Measurements from ENCODE around the gene PREX1. TPM values are rescaled to one million over a fixed set of nuclear protein-coding genes. Genes with fewer than 3 reads are reported as not detected.
"Not testable (repeated sequence)": the region's sequence is repeated elsewhere in the genome, so short reads cannot be mapped to it uniquely, and the experiment has no call there.

The PREX1 gene
- polyA plus RNA-seq, 3 donors, result 13.0 to 17.3 (median 14.3) TPM

GRCh38 chr20:48814633-48815032 lies 13.2 kb downstream of the PREX1 start:
- no peak for DNase-seq

GRCh38 chr20:48813930-48814546 lies 13.8 kb downstream of the PREX1 start:
- no peak for DNase-seq

GRCh38 chr20:48813446-48813747 lies 14.4 kb downstream of the PREX1 start:
- DNase-seq, result no peak

DNA sequence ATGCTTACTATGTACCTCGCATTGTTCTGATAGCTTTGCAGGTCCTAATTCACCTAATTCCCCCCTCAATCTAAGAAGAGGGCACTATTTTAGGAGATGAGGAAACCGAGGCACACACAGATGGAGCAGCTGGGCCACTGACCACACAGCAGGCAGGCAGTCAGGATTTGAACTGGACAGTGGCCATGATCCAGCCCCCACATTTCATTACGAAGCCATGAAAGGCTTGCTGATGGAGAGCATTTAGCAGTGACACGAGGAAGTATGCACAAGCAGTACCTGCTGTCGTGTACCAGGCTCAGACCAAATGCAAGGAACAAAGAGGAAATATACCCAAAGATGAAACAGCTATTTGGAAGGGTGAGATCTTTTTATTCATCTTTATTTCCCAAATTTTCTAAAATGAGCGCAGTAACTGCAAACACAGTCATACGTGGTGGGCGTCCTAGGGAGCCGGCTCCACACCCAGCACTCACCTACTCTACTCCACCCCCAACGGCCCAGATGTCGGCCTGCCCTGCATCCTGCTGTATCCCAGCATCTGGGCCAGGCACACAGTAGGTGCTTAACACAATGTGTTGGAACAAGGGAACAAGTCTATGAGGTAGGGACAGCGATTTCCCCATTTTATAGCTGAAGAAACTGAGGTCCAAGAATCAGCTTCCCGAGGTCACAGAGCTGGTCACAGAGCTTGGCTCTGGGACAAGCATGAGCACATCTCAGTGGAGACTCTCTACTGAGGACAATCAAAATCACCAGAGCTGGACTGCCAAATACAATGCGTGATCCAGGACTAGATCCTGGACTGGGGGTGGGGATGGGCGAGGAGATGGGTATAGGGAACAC lies 15.0 kb downstream of the PREX1 start:
- no peak for DNase-seq

DNA sequence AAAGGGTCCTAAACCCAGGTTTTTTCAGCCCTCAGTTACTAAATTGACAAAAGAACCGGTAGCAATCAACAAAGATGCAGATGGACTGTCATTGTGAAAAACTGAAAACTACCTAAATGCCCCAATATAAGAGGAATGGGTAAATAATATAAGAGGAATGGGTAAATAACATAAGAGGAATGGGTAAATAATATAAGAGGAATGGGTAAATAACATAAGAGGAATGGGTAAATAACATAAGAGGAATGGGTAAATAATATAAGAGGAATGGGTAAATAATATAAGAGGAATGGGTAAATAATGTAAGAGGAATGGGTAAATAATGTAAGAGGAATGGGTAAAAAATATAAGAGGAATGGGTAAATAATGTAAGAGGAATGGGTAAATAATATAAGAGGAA lies 15.7 kb downstream of the PREX1 start:
- not testable (repeated sequence) for DNase-seq

- DNase-seq, result no peak
These were observed 18.1 kb downstream of the PREX1 start for GRCh38 chr20:48809673-48810072.

GRCh38 chr20:48808382-48809034 lies 19.3 kb downstream of the PREX1 start:
- no peak for DNase-seq

DNA sequence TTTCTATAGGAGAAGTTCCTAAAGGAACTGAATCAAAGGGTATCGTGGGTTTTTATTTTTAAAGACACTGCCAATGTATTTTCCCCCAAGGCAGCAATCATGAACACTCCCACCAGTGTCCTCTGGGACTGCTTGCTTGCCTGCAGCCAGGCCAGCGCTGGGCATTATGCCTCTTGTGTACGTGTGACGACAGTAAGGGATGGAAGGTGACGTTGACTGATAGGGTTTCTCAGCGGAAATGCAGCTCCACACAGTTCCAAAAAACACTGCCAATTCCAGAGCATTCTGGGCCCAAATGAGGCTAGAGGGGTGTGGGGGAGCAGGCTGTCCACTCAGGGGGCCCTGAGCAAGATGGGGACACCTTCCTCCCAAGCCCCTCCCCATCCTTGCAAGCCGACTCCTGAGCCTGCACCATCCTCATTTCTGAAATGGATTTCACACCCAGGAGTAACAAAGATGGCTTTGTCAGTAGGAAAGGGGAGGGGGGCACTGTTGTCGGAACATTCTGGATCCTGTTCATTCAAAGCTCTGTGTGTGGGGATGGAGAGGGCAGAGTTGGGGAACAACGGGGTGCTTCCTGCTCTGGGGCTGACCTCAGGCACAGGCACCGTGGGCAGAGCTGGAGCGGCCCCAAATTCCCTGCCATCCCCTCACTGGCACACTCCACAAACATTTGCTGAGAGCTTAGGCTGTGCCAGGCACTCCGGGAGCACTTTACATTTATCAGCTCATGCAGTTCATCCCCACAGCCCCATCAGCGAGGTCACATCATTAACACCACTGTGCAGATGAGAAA lies 20.0 kb downstream of the PREX1 start:
- DNase-seq, result no peak

GRCh38 chr20:48807051-48807450 lies 20.7 kb downstream of the PREX1 start:
- no peak for DNase-seq

GRCh38 chr20:48805716-48806115 lies 22.1 kb downstream of the PREX1 start:
- no peak for DNase-seq

- DNase-seq, result no peak
These were observed 22.5 kb downstream of the PREX1 start for GRCh38 chr20:48805286-48805685.

DNA sequence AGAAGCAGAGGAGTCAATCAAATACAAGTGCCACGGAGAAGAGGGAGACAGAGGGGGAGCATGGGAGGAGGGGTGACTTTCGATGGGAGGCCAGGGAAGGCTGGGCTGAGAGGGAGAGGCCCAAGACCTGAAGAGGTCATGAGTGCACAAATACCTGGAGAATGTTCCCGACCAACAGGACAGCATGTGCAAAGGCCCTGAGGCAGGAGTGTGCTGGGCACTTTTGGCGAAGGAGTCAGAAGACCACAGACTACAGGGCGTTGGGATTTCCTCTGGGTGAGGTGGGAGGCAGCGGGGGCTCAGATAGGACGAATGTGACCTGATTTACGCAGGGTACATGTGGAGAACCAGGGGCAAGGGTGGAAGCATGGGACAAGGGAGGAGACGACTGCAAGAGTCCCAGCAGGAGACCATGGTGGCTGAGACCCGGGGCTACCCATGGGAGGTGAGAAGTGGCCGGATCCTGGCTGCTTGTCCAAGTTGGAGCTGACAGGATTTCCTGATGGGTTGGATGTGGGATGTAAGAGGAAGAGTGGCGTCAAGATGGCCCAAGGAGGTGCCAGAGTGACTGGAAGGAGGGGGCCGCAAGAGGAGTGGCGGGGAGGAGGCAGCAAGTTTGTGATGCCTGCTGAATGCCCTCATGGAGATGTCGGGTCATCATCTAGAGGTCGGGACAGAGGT lies 23.4 kb downstream of the PREX1 start:
- DNase-seq, result no peak

GRCh38 chr20:48803176-48804053 lies 24.4 kb downstream of the PREX1 start:
- DNase-seq, result no peak

DNA sequence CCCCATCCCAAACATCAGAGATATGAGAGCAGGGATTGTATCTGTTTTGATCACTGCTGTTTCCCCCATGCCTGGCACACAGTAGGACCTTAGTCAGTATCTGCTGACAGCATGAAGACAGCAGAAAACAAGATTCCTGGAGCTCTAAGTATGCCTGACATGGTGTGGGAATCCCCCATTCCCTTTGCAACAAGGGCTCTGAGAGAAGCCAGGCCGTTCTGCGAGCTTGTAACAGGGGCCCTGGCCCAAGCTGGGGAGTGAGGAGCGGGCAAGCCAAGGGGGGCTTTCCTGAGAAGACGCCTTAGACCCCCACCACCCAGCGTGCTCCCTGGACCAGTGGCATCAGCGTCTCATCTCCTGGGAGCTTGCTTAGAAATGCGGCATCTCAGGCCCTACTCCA lies 25.2 kb downstream of the PREX1 start:
- DNase-seq, result no peak

DNA sequence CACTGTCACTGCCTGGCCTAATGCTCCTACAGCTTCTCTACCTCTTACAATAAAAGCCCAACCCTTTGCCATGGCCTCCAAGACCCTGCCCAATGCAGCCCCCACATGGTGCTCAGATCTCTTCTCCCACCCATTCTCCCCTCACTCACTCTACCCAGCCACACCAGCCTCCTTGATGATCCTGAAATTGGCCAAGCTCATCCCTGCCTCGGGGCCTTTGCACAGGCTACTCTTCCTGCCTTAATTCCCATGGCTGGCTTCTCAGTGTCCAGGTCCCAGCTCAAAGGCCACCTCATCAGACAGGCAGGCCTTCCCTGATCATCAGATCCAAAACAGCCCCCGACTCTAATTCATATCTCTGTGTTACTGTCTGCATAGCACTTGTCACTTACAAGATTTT lies 25.6 kb downstream of the PREX1 start:
- DNase-seq, result no peak

- DNase-seq, result no peak
These were observed 26.6 kb downstream of the PREX1 start for GRCh38 chr20:48801197-48801596.

DNA sequence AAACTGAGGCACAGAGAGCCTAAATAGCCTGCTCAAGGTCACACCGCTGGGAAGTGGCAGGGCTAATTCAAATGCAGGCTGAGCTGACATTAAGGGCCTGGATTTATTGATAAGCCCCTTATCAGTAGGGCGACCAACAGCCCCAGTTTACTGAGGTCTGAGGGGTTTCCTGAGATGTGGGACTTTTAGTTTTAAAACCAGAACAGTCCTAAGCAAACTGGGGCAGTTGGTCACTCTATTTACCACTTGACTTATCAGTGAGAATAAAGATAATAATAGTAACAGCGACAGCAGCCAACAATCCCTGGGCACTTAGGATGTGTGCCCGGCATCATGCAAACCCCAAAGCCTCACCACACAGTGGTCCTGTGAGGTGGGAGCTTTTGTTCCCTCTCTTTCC lies 27.6 kb downstream of the PREX1 start:
- DNase-seq, result no peak

DNA sequence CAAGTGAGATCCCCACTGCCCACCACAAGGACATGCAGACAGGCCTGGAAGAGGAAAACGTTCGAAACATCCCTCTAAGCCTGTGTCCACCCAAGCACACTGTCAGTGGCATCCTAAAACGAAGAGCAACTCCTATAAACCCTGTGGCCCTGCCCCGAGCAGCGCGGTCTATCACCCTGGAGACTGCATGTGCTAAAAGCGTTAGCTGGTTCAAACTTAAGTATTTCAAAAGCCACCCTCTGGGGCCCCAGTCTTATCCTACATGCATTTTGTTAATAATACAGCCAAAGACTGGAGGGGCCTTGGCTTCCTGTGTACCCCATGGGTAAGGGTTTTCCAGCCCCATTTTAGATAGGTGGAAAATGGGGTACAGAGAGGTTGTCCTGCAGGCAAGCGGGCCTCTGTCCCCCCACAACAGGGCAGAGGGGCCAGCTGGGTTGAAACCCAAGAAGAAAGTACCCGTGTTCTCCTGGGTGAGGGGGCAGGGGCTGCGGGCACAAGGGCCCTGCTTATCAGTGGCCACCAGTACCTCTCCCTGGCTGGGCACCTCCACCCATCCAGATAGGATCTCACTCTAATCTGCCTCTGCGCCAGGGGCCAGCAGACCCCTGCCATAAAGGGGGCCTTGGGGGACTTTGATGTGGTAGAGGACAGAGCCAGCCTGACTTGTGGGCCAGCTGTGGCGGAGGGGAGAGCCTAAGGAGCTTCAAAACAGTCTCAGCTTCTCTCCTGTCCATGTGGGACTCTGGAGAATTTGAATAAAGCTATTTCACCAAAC lies 28.3 kb downstream of the PREX1 start:
- DNase-seq, result no peak

GRCh38 chr20:48797850-48798747 lies 29.7 kb downstream of the PREX1 start:
- no peak for DNase-seq
